KBM-7 (cell line): ENCODE measurements around the gene TMEM154.

Experiments
- DNase-seq: peaks from one replicate; pipeline ENCODE4 v3.0.0-alpha.2; 2015
- in situ Hi-C: fragments of 300-500 bp; cut with MboI; formaldehyde crosslinking; loops from 2 replicates; pipeline ENCODE4 v1.14.3; 2020; ENCODE audit warnings: low sequenced_read_pairs, low pct_unique_long_range_greater_than_20kb, mixed read lengths

The TMEM154 gene

GRCh38 chr4:152640058-152640921 lies 39.5 kb downstream of the TMEM154 start:
- in situ Hi-C loops = no loop called here
- DNase-seq = peak; percentile 68

DNA sequence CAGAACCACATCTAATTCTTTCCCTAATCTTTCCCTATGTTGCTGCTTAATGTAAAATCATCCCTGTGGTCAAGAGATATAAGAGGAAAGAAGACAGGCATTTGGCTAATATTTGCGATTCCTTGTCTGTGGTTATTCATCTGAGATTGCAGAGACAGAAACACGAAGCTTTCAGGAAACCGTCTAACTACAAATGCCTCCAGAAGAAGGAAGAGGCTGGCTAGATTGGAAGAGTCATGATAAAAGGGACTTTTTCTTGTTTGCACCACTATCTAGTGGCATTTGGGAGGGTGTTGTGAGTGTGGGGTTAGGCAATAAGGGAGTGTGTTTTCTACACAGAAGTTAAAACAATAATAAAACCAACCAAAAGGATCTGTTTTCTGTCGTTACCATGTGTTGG lies 43.9 kb downstream of the TMEM154 start:
- in situ Hi-C loops = no loop called here
- DNase-seq = no peak

GRCh38 chr4:152634110-152634760 lies 45.6 kb downstream of the TMEM154 start:
- in situ Hi-C loops = no loop called here
- DNase-seq = no peak

- in situ Hi-C loops = no loop called here
Observed at GRCh38 chr4:152633118-152633517, 46.7 kb downstream of the TMEM154 start.

DNA sequence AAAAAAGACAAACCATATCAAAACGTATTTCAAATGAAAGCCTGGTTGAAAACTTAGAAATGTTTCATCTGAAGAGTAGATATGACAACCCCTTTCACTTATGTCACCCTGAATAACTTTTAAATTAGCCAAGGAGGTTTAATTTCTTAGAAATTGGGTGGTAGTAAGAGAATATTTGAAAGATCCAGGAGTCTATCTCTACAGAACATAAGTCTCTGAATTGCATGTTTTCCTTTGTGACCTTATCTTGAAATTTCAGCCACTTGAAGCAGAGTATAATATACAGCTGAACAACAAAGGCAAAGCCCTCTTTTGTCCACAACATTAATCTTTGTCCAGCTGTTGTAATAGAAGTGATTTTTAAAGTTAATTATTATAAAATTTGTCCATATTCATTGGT lies 49.5 kb downstream of the TMEM154 start:
- DNase-seq = no peak
- in situ Hi-C loops = no loop called here

More at GRCh38 chr4:152633118-152633517, 46.7 kb downstream of the TMEM154 start:
- DNase-seq = no peak

DNA sequence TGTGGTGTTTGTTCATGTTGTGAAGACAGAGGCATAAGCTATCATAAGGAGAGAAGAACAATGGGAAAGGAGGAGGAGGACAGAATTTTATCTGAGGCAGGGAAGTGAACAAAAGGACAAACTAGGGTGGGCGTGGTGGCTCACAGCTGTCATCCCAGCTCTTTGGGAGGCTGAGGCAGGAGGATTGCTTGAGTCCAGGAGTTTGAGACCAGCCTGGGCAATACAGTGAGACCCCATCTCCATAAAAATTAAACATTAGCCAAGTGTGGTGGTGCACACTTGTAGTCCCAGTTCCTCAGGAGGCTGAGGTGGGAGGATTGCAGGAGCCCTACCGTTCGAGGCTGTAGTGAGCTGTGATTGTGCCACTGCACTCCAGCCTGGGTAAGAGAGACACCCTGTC lies 49.9 kb downstream of the TMEM154 start:
- no peak for DNase-seq
- in situ Hi-C loops = no loop called here

DNA sequence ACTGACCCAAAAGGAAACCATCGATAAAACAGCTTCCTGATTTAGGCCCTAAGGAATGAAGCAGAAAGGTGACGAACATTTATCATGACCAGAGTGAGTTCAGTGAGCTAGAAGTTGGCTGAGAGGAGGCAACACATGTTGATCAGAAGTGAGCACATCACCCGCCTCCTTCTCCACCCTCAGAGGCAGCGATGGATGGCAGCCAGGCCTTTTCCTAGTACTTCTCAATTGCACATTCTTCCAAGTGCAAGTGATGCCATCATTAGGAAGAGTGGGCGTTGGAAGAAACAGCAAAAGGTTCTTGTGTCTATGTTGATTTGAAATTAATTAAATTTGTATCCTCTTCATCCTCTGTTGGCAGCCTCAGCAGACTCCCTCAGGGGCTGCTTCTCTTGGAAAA lies 51.7 kb downstream of the TMEM154 start:
- in situ Hi-C loops = no loop called here

DNA sequence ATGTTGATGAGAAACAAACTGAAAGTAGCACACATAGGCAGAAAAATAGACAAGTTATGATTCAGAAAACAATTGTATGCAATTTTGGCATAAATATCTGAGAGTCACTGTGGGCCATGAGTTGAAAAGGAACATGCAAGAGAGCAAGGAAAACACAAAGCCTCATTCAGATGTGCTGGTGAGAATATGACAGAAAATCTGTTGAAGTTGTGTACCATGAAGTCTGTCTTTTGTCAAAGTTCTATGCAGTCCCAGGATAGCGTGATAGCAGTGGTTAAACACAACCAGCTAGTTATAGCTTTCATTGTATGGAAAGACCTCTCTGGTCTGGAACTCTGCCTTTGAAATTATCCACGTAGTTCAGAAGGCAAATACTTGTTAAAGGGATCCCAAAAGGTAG lies 53.0 kb downstream of the TMEM154 start:
- DNase-seq = no peak
- in situ Hi-C loops = no loop called here

More for the DNA sequence above, 51.7 kb downstream of the TMEM154 start:
- no peak for DNase-seq

- in situ Hi-C loops = no loop called here
- no peak for DNase-seq
Observed at GRCh38 chr4:152620915-152621314, 58.9 kb downstream of the TMEM154 start.

DNA sequence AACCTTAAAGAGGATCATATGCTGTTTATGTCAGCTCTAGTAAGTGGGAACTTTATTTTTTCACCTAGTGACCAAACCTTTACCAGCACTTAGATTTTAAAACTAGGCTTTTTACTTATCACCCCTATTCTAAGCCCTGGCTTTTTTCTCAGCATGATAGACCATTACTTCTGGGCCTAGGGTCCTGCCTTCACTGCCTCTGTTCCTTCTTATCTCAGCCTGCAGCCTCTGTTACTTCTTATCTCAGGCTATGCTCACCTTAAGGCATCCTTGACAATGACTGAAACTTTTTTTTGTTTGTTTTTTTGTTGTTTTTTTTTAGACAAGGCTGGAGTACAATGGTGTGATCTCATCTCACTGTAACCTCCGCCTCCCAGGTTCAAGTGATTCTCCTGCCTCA lies 59.6 kb downstream of the TMEM154 start:
- DNase-seq = no peak
- in situ Hi-C loops = no loop called here

GRCh38 chr4:152619556-152619955 lies 60.2 kb downstream of the TMEM154 start:
- in situ Hi-C loops = no loop called here
- no peak for DNase-seq

DNA sequence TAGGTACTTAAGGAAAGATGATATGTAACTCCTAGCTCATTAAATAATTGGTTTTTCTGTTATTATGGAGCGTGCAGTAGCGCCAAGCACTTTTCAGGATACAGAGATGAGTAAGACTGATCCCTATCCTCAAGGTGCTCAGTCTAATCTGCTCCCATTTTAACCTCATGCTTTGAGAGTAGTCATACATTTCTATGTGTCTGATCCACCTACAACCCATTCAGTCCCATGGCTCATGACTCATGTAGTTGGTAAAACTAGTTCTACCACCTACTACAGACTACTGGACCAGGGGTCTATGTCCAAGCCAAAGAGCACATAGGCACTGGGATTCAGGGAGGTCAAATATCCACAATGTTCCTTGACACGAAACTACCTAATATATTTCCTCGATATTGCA lies 60.8 kb downstream of the TMEM154 start:
- DNase-seq = no peak
- in situ Hi-C loops = no loop called here

DNA sequence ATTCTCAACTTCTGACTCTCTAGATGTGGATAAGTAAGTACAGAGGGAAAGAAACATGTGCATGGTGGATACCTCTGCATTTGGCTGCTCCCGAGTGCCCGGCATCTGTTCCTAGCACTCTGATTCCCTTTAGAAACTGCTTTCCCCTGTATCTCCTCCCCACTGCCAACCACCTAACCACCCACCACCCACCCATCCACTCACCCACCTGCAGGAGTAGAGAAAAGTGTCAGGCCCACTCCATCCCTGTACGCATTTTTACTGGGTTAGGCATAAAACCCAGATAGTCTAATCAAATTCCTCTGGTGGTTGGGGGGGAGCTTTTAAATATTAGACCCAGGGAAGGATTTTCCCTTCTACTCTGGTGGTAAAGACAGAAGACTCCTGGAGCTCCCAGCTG lies 63.0 kb downstream of the TMEM154 start:
- in situ Hi-C loops = no loop called here
- DNase-seq = no peak

GRCh38 chr4:152613841-152614721 lies 65.7 kb downstream of the TMEM154 start:
- no peak for DNase-seq
- in situ Hi-C loops = no loop called here

GRCh38 chr4:152613351-152613750 lies 66.4 kb downstream of the TMEM154 start:
- no peak for DNase-seq
- in situ Hi-C loops = no loop called here

DNA sequence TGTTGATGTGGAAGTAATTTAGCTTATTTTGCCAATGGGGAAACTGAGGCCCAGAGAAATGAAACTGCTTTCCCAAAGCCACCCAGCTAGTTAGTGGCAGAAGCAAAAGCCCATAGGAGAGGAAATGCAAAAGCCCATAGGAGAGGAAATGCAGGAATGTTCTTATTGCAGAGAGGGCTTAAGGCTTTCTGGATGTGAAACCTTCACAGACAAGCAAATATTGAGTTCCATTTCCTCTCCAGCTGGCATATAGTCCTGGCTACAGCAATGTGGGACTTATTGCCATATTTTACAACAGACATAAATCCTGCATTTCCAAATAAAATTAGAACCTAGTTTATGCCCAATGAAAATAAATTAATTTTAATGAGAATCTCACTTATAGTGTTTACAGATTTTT lies 69.7 kb downstream of the TMEM154 start:
- in situ Hi-C loops = no loop called here
- no peak for DNase-seq

GRCh38 chr4:152609481-152609880 lies 70.3 kb downstream of the TMEM154 start:
- DNase-seq = no peak

DNA sequence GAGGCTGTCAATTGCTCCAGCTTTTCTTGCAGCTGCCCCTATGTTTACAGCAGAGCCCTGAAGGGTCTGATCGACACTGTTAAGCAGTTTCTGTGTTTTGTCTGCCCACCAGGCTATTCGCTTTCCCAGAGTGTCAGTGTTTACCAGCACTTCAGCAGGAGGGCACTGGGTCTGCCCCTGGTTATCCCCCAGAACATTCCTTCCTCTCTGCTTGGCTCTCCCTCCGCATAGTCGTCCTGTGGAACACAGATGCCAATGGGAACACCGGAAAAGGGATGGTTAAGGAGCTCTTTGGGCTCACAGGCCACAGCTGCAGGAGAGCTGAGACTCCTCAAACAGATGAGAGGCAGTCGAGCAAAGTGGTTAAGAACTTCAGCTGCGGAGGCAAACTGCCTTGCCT lies 72.6 kb downstream of the TMEM154 start:
- in situ Hi-C loops = no loop called here
- no peak for DNase-seq

More at GRCh38 chr4:152609481-152609880, 70.3 kb downstream of the TMEM154 start:
- in situ Hi-C loops = no loop called here

DNA sequence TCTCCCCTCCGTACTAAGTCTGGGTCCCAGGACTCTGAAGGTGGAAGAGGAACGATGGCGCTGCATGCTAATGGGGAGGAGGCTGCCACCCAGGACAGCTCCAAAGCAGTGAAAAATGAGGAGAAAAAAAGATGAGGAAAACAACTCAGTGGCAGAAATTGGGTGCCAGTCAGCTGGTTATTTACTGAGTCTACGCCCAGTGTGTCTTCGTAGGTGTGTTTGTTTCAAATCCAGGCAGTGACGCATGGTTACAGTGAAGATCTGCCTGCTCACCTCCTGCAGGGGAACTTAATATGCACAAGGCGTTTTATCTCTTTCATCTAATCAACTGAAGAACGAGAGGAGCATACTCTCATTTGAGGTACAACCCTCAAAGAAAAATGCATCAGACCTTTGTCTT lies 73.0 kb downstream of the TMEM154 start:
- DNase-seq = no peak
- in situ Hi-C loops = no loop called here
